NT2/D1 (cell line): ENCODE results near the gene CC2D2A.

Experiments used
- SUZ12 ChIP-seq: IDR thresholded peaks from 2 replicates; pipeline ENCODE4 v1.6.1; 2011; ENCODE audit not compliant: insufficient read length, insufficient read depth; ENCODE audit errors: extremely low read depth
- ZNF274 ChIP-seq: IDR thresholded peaks from 2 replicates; pipeline ENCODE4 v1.6.1; 2011; ENCODE audit warnings: mild to moderate bottlenecking, low read depth, low read length

- TF ChIP-seq ZNF274 (no peak), SUZ12 (no peak)
These were observed 180.3 kb downstream of the CC2D2A start for GRCh38 chr4:15649914-15650545.
